H1 (cell line): ENCODE data around the gene NPC1L1. TPM values are rescaled to one million over a fixed set of nuclear protein-coding genes. Genes with fewer than 3 reads are reported as not detected.
A peak's percentile ranks its signal among the peaks of the same experiment; 100 is the strongest.

ENCODE experiments used
- CTCF ChIA-PET: fragments of 300-600 bp; sonication (Branson Sonifier 250); formaldehyde crosslinking; loops from one replicate; lab custom pipeline; 2021; ENCODE audit not compliant: partially characterized antibody; lab: Charles Lee
- POLR2A ChIA-PET: fragments of 300-600 bp; sonication (Branson Sonifier 250); formaldehyde crosslinking; loops from one replicate; lab custom pipeline; 2021; ENCODE audit warnings: inconsistent platforms; ENCODE audit not compliant: partially characterized antibody; lab: Charles Lee
- DNase-seq, 2 experiments: peaks; one replicate each; pipeline versions ENCODE4 v3.0.0 to v3.0.0-alpha.2; 2010 to 2022; ENCODE audit warnings: low spot score in 2 of 2, low read depth in 1 of 2, mixed read lengths in 1 of 2
- FAIRE-seq: peaks from 2 replicates; lab custom pipeline; 2011; peaks lifted over from hg19 to GRCh38; lab: Jason Lieb, UNC
- H2AFZ ChIP-seq: 2 replicates; pipeline ENCODE4 v1.8.1; 2012; ENCODE audit warnings: low read length, inconsistent platforms
- H2AK5ac ChIP-seq: 2 replicates; pipeline ENCODE4 v1.6.1; 2013; ENCODE audit warnings: low read depth, low read length
- H2BK120ac ChIP-seq: replicated peaks from 2 replicates; pipeline ENCODE3; 2013; ENCODE audit warnings: low read depth, low read length, inconsistent platforms
- H2BK12ac ChIP-seq: 2 replicates; pipeline ENCODE4 v1.6.1; 2013; ENCODE audit warnings: low read depth, low read length
- H2BK15ac ChIP-seq: 2 replicates; pipeline ENCODE4 v1.6.1; 2013; ENCODE audit warnings: low read length
- H2BK20ac ChIP-seq: 2 replicates; pipeline ENCODE4 v1.6.1; 2013; ENCODE audit warnings: low read length
- H2BK5ac ChIP-seq: 2 replicates; pipeline ENCODE4 v1.6.1; 2013; ENCODE audit warnings: low read depth, low read length
- H3K14ac ChIP-seq: 2 replicates; pipeline ENCODE4 v1.6.1; 2013; ENCODE audit warnings: inconsistent platforms; ENCODE audit not compliant: insufficient read length
- H3K18ac ChIP-seq: 2 replicates; pipeline ENCODE4 v1.6.1; 2013; ENCODE audit warnings: low read length; ENCODE audit errors: extremely low read depth
- H3K23ac ChIP-seq: 2 replicates; pipeline ENCODE4 v1.6.1; 2013; ENCODE audit warnings: inconsistent platforms; ENCODE audit not compliant: insufficient read length
- H3K23me2 ChIP-seq: 2 replicates; pipeline ENCODE4 v1.6.1; 2013; ENCODE audit warnings: low read depth, low read length
- H3K27ac ChIP-seq: 2 replicates; pipeline ENCODE4 v1.6.1; 2011; ENCODE audit warnings: low read depth, low read length, inconsistent platforms
- H3K27me3 ChIP-seq, 4 experiments: replicated peaks in 1 of 4; 1 replicate in 1 of 4; 2 replicates in 3 of 4; pipeline versions ENCODE4 v1.6.1 to v1.8.1; 2011 to 2013; ENCODE audit warnings: low read length in 3 of 4, mild to moderate bottlenecking in 3 of 4, inconsistent platforms in 2 of 4, mixed read lengths in 2 of 4, moderate library complexity in 1 of 4; ENCODE audit not compliant: control insufficient read depth in 3 of 4, insufficient read depth in 3 of 4; ENCODE audit errors: extremely low read depth in 1 of 4
- H3K36me3 ChIP-seq, 4 experiments: 2 replicates each; pipeline versions ENCODE4 v1.6.1 to v1.8.1; 2011 to 2013; ENCODE audit warnings: mild to moderate bottlenecking in 4 of 4, low read length in 3 of 4, moderate library complexity in 2 of 4, control low read depth in 1 of 4, inconsistent platforms in 1 of 4; ENCODE audit not compliant: insufficient read depth in 4 of 4, control insufficient read depth in 2 of 4
- H3K4ac ChIP-seq: replicated peaks from 2 replicates; pipeline ENCODE3; 2013; ENCODE audit warnings: low read length, low read depth, mixed read lengths, inconsistent platforms; ENCODE audit not compliant: insufficient read length
- H3K4me1 ChIP-seq, 4 experiments: replicated peaks in 1 of 4; 1 replicate in 1 of 4; 2 replicates in 3 of 4; pipeline versions ENCODE4 v1.6.1 to v1.8.1; 2011 to 2013; ENCODE audit warnings: low read length in 3 of 4, inconsistent platforms in 2 of 4, mixed read lengths in 1 of 4; ENCODE audit not compliant: insufficient read depth in 4 of 4, control insufficient read depth in 3 of 4
- H3K4me2 ChIP-seq, 2 experiments: 2 replicates each; pipeline versions ENCODE4 v1.6.1 to v1.8.1; 2011 to 2013; ENCODE audit warnings: low read depth in 2 of 2, low read length in 2 of 2, control low read depth in 1 of 2, inconsistent platforms in 1 of 2, mild to moderate bottlenecking in 1 of 2; ENCODE audit not compliant: insufficient read depth in 1 of 2
- H3K4me3 ChIP-seq, 4 experiments: fragments of 200-600, 300-600 bp in 1 of 4; sonication (generic), shearing (Covaris generic), sonication (Bioruptor Twin) in 1 of 4; 2 replicates each; pipeline versions ENCODE4 v1.5.1 to v1.8.1; 2011 to 2016; ENCODE audit warnings: low read length in 4 of 4, low read depth in 3 of 4, control low read depth in 2 of 4, inconsistent platforms in 2 of 4, mild to moderate bottlenecking in 2 of 4, mixed read lengths in 1 of 4, moderate library complexity in 1 of 4; ENCODE audit not compliant: insufficient read depth in 2 of 4; ENCODE audit errors: extremely low read depth in 1 of 4
- H3K56ac ChIP-seq: replicated peaks from 2 replicates; pipeline ENCODE3; 2013; ENCODE audit warnings: low read depth, mild to moderate bottlenecking, mixed read lengths, low read length, inconsistent platforms; ENCODE audit not compliant: insufficient read length
- H3K79me1 ChIP-seq: 2 replicates; pipeline ENCODE4 v1.6.1; 2013; ENCODE audit warnings: low read depth, low read length, control low read depth
- H3K79me2 ChIP-seq, 2 experiments: 2 replicates each; pipeline versions ENCODE4 v1.6.1 to v1.8.1; 2012 to 2013; ENCODE audit warnings: low read length in 2 of 2, mild to moderate bottlenecking in 2 of 2, inconsistent platforms in 1 of 2; ENCODE audit not compliant: insufficient read depth in 2 of 2, control insufficient read depth in 1 of 2
- H3K9ac ChIP-seq, 4 experiments: replicated peaks in 1 of 4; 1 replicate in 1 of 4; 2 replicates in 3 of 4; pipeline versions ENCODE4 v1.6.1 to v1.8.1; 2011 to 2013; ENCODE audit warnings: low read depth in 3 of 4, low read length in 3 of 4, control low read depth in 2 of 4, mild to moderate bottlenecking in 2 of 4, moderate library complexity in 2 of 4, inconsistent platforms in 1 of 4; ENCODE audit errors: extremely low read depth in 1 of 4
- H3K9me3 ChIP-seq, 2 experiments: 2 replicates each; pipeline versions ENCODE4 v1.6.1 to v1.8.1; 2012 to 2013; ENCODE audit warnings: mild to moderate bottlenecking in 2 of 2, moderate library complexity in 2 of 2, control low read depth in 1 of 2, inconsistent platforms in 1 of 2, low read depth in 1 of 2, low read length in 1 of 2, mixed read lengths in 1 of 2; ENCODE audit not compliant: insufficient read depth in 2 of 2
- H4K20me1 ChIP-seq, 2 experiments: replicated peaks in 1 of 2; 2 replicates each; pipeline versions ENCODE3 to v1.8.1; 2011 to 2013; ENCODE audit warnings: inconsistent platforms in 2 of 2, low read length in 2 of 2, mild to moderate bottlenecking in 1 of 2; ENCODE audit not compliant: insufficient read depth in 2 of 2, control insufficient read depth in 1 of 2
- H4K5ac ChIP-seq: 2 replicates; pipeline ENCODE4 v1.6.1; 2013; ENCODE audit warnings: low read length, low read depth, mixed read lengths, inconsistent platforms; ENCODE audit not compliant: insufficient read length
- H4K8ac ChIP-seq: 2 replicates; pipeline ENCODE4 v1.8.0; 2013; ENCODE audit warnings: mild to moderate bottlenecking, moderate library complexity, low read length, inconsistent platforms; ENCODE audit not compliant: insufficient read depth; ENCODE audit errors: extremely low read depth
- H4K91ac ChIP-seq: replicated peaks from 2 replicates; pipeline ENCODE3; 2013; ENCODE audit warnings: low read length, mixed read lengths, inconsistent platforms; ENCODE audit not compliant: insufficient read length
- KDM4A ChIP-seq: IDR thresholded peaks from one replicate; pipeline ENCODE4 v1.7.1; 2012; ENCODE audit warnings: low read depth, mild to moderate bottlenecking, moderate library complexity, low read length, inconsistent platforms; ENCODE audit not compliant: severe bottlenecking
- SUZ12 ChIP-seq: fragments of 200-600 bp; sonication (generic); IDR thresholded peaks from 2 replicates; pipeline ENCODE4 v1.6.1; 2012; ENCODE audit warnings: mild to moderate bottlenecking, inconsistent platforms, low read length, moderate library complexity, mixed read lengths
- WGBS, 2 experiments: shearing (Covaris generic) in 1 of 2; methylation state at CpG; one replicate each; pipeline versions ENCODE4 v1.1.6 to v1.1.7; 2013 to 2015; ENCODE audit warnings: low lambda C conversion rate in 2 of 2, mixed read lengths in 2 of 2, inconsistent platforms in 1 of 2, low coverage in 1 of 2, missing lambda C conversion rate in 1 of 2; ENCODE audit not compliant: insufficient replicate concordance in 2 of 2, insufficient coverage in 1 of 2, insufficient read length in 1 of 2; ENCODE audit errors: extremely low coverage in 1 of 2, missing lambda C conversion rate in 1 of 2; 5-methylcytosine and 5-hydroxymethylcytosine counted together
- polyA plus RNA-seq, 7 experiments: library from polyadenylated mRNA; depleted of rRNA in 3 of 7; stranded (reverse) in 5 of 7; unstranded in 2 of 7; fragments of >200 nt in 5 of 7; fragments of 200-250 nt in 2 of 7; gene quantifications; 1 replicate in 5 of 7; 2 replicates in 1 of 7; 4 replicates in 1 of 7; pipeline versions ENCODE4 v1.2.1 to v1.2.3, GENCODE V29; 2011 to 2013; ENCODE audit warnings: missing spikeins in 2 of 7, mixed read lengths in 2 of 7
- total RNA-seq: library from RNA; stranded (reverse); fragmentation: NEBNext Ultra II Directional; extraction: Animal tissue kit (Norgen Biotek cat#: 25700); gene quantifications from 2 replicates; pipeline ENCODE4 v1.2.1, GENCODE V29; 2021

The NPC1L1 gene
- total and polyA plus RNA-seq, 2 of the 8 experiments (the other 6 are each of a cell fraction or from before 2014, with no cell fraction given), result 0.06 to 0.21 TPM

DNA sequence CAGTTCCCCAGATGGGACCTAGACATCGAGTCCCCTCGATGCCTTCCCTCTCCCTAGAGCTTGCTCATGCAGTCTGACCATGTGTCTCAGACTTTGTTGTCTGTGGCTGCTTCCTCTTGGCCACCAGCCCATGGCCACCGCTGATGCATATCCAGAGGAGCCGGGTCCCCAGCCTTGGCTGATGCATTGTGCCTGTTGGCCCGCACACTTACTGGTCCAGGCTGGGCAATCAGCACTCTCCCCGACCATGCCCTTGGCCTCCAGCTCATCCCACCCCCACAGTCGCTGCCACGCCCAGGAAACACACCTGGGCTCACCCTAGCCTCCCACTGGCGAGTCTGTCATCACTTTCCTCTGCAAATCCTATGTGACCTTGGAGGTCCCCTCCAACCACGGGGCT is 10.1 kb downstream of the NPC1L1 start:
- 84% methylated on average over 10 of the region's 10 CpGs; no CpG with 5 or more reads in 1 of the 2 experiments for WGBS, 2 experiments
- H3K27ac ChIP-seq, result no peak overlapping the region
- H3K4me2 ChIP-seq, result no peak overlapping the region
- no peaks in the 10 kb centered on the region for H3K9me3 ChIP-seq
- no peak overlapping the region for H2BK12ac ChIP-seq
- H4K20me1 ChIP-seq, result no peaks in the 10 kb centered on the region
- H2AFZ ChIP-seq, result no peak overlapping the region
- H4K8ac ChIP-seq, result peak overlapping the region; percentile 79; the same call in 1 of the 2 replicates
- H4K5ac ChIP-seq, result no peak overlapping the region
- no peaks in the 10 kb centered on the region for H3K27me3 ChIP-seq
- ChIA-PET CTCF (interaction anchor here (0.9 to 1.4 kb wide), 2 partner anchors 35 to 54 kb away, joined by 3 read pairs; no protein-coding TSS in a partner anchor), POLR2A (no interaction called here)
- no peak overlapping the region for H2BK15ac ChIP-seq
- no peaks in the 10 kb centered on the region for H3K23me2 ChIP-seq
- H4K91ac ChIP-seq, result no peak overlapping the region
- H2BK120ac ChIP-seq, result no peak overlapping the region
- DNase-seq (no peak), FAIRE-seq (no peak)
- H3K79me1 ChIP-seq, result no peaks in the 10 kb centered on the region
- H3K79me2 ChIP-seq, result no peaks in the 10 kb centered on the region
- H3K4me1 ChIP-seq, result no peaks in the 10 kb centered on the region
- no peak overlapping the region for H2AK5ac ChIP-seq
- no peak overlapping the region for H3K56ac ChIP-seq
- no peak for TF ChIP-seq KDM4A
- TF ChIP-seq SUZ12, result no peak
- H2BK5ac ChIP-seq, result no peak overlapping the region
- no peak overlapping the region for H3K18ac ChIP-seq
- H3K9ac ChIP-seq, result no peak overlapping the region
- no peak overlapping the region for H3K23ac ChIP-seq
- H3K4ac ChIP-seq, result no peak overlapping the region
- H3K14ac ChIP-seq, result no peak overlapping the region
- no peak overlapping the region for H2BK20ac ChIP-seq
- no peaks in the 10 kb centered on the region for H3K36me3 ChIP-seq
- H3K4me3 ChIP-seq, result no peak overlapping the region
